HepG2 (cell line): ENCODE measurements around the gene THAP3. TPM values are rescaled to one million over a fixed set of nuclear protein-coding genes. Genes with fewer than 3 reads are reported as not detected.

Experiments used
- ATAC-seq: fragments of 200-7000 bp; cut with Tn5 transposase; 3 replicates; pipeline ENCODE4 v1.9.1; 2020; ENCODE audit warnings: mild to moderate bottlenecking, moderate library complexity
- BruUV-seq: library from RNA; stranded (reverse); fragments of 400-500 nt; replicated peaks from 2 replicates; lab custom pipeline; 2021; lab: Mats Ljungman, UMichigan
- CTCF ChIA-PET: fragments of 300-600 bp; formaldehyde crosslinking; extraction: SDS; loops from one replicate; lab custom pipeline; 2021; ENCODE audit warnings: low total read pairs, inconsistent platforms, low intra/inter-chr PET ratio; lab: Yijun Ruan, JAX
- POLR2A ChIA-PET: fragments of 350-600 bp; sonication (Branson Sonifier 250); formaldehyde crosslinking; loops from one replicate; lab custom pipeline; 2020; ENCODE audit warnings: antibody characterized with exemption, inconsistent platforms; lab: Yijun Ruan, JAX
- DNase-seq: peaks from one replicate; pipeline ENCODE4 v3.0.0-alpha.2; 2015; ENCODE audit warnings: low spot score
- FAIRE-seq: peaks from 3 replicates; lab custom pipeline; 2011; peaks lifted over from hg19 to GRCh38; lab: Jason Lieb, UNC
- H2AFZ ChIP-seq: one replicate; pipeline ENCODE4 v1.6.1; 2011; ENCODE audit warnings: low read length, inconsistent platforms
- H3K27ac ChIP-seq: fragments of 300-600 bp; 3 replicates; pipeline ENCODE4 v1.8.0; 2011; ENCODE audit warnings: mixed run types, mild to moderate bottlenecking, mixed read lengths, low read length, inconsistent platforms; ENCODE audit not compliant: insufficient read depth; ENCODE audit errors: extremely low read length
- H3K27me3 ChIP-seq, 2 experiments: fragments of 200-600 bp in 1 of 2; 2 replicates in 1 of 2; 3 replicates in 1 of 2; pipeline versions ENCODE4 v1.6.0 to v1.8.0; 2011; ENCODE audit warnings: low read length in 2 of 2, mild to moderate bottlenecking in 2 of 2, moderate library complexity in 2 of 2, inconsistent platforms in 1 of 2; ENCODE audit not compliant: insufficient read depth in 2 of 2, control insufficient read depth in 1 of 2
- H3K36me3 ChIP-seq, 2 experiments: fragments of 200-600 bp in 1 of 2; replicated peaks in 1 of 2; 2 replicates in 1 of 2; 3 replicates in 1 of 2; pipeline versions ENCODE4 v1.5.1 to v1.8.0; 2011; ENCODE audit warnings: low read length in 2 of 2, inconsistent platforms in 1 of 2; ENCODE audit not compliant: insufficient read depth in 2 of 2, control insufficient read depth in 1 of 2
- H3K4me1 ChIP-seq: 2 replicates; pipeline ENCODE4 v1.5.1; 2012; ENCODE audit warnings: low read length, inconsistent platforms; ENCODE audit not compliant: insufficient read depth
- H3K4me2 ChIP-seq: 2 replicates; pipeline ENCODE4 v1.6.0; 2011; ENCODE audit warnings: low read depth, low read length, inconsistent platforms
- H3K4me3 ChIP-seq, 3 experiments: fragments of 200-600 bp in 1 of 3; sonication (generic), shearing (Covaris generic) in 1 of 3; replicated peaks in 1 of 3; 2 replicates each; pipeline ENCODE4 v1.5.1; 2011 to 2016; ENCODE audit warnings: low read length in 3 of 3, inconsistent platforms in 2 of 3, low read depth in 2 of 3, mild to moderate bottlenecking in 2 of 3, control low read depth in 1 of 3, mixed read lengths in 1 of 3; ENCODE audit not compliant: insufficient read depth in 1 of 3
- H3K79me2 ChIP-seq: one replicate; pipeline ENCODE4 v1.6.1; 2011; ENCODE audit warnings: low read length, inconsistent platforms; ENCODE audit not compliant: insufficient read depth
- H3K9ac ChIP-seq: 2 replicates; pipeline ENCODE4 v1.6.0; 2011; ENCODE audit warnings: mild to moderate bottlenecking, low read depth, low read length, inconsistent platforms; ENCODE audit not compliant: insufficient read depth
- H3K9me3 ChIP-seq: 2 replicates; pipeline ENCODE4 v1.5.1; 2012; ENCODE audit warnings: mild to moderate bottlenecking, low read length
- H4K20me1 ChIP-seq: 2 replicates; pipeline ENCODE4 v1.6.0; 2011; ENCODE audit warnings: inconsistent platforms, mild to moderate bottlenecking, low read length, moderate library complexity; ENCODE audit not compliant: insufficient read depth
- AGO2 ChIP-seq: fragments of 200-400 bp; formaldehyde crosslinking; optimal IDR thresholded peaks from 2 replicates; pipeline ENCODE3; 2017; ENCODE audit warnings: mild to moderate bottlenecking, low read depth, low read length, moderate library complexity
- MAFF ChIP-seq: IDR thresholded peaks from 2 replicates; pipeline ENCODE4 v1.6.1; 2011; ENCODE audit warnings: low read depth, low read length, improper control_type of control experiment
- MAFK ChIP-seq, 2 experiments: IDR thresholded peaks in 1 of 2; conservative IDR thresholded peaks in 1 of 2; 2 replicates each; pipeline ENCODE4 v1.6.1; 2011; ENCODE audit warnings: improper control_type of control experiment in 2 of 2, low read length in 2 of 2
- NFE2 ChIP-seq: sonication (generic); formaldehyde crosslinking; IDR thresholded peaks from 2 replicates; pipeline ENCODE4 v1.4.0; 2020; ENCODE audit warnings: missing genetic modification reagents
- POLR2A ChIP-seq, 2 experiments: IDR thresholded peaks; 2 replicates each; pipeline ENCODE4 v1.6.1; 2011; ENCODE audit warnings: low read depth in 2 of 2, low read length in 2 of 2, mild to moderate bottlenecking in 1 of 2, moderate library complexity in 1 of 2; ENCODE audit not compliant: insufficient read depth in 1 of 2
- ZNF737 ChIP-seq: sonication (generic); formaldehyde crosslinking; IDR thresholded peaks from 2 replicates; pipeline ENCODE4 v1.5.0; 2020; ENCODE audit warnings: missing genetic modification reagents, mild to moderate bottlenecking, borderline replicate concordance
- WGBS: methylation state at CpG from one replicate; pipeline ENCODE4 v1.1.6; 2017; ENCODE audit warnings: low lambda C conversion rate; 5-methylcytosine and 5-hydroxymethylcytosine counted together
- in situ Hi-C: cut with HindIII; loops from 2 replicates; pipeline ENCODE4 v1.10.0; 2017; ENCODE audit warnings: low pct_unique_long_range_greater_than_20kb; ENCODE audit not compliant: extremely low pct_ligation_motif_present
- intact Hi-C: fragments of 100-400 bp; cut with micrococcal nuclease; formaldehyde crosslinking; loops from one replicate; pipeline ENCODE4 v1.10.0; 2022; ENCODE audit not compliant: unreplicated experiment
- polyA plus RNA-seq, 8 experiments: library from polyadenylated mRNA; depleted of rRNA in 3 of 8; stranded (reverse) in 7 of 8; unstranded in 1 of 8; fragments of >200 nt; fragmentation: Illumina TruSeq in 4 of 8; extraction: Trizol in 4 of 8; gene quantifications; 2 replicates each; pipeline versions ENCODE4 v1.2.1 to v1.2.3, GENCODE V29; 2011 to 2016; ENCODE audit warnings: low read depth in 4 of 8, missing spikeins in 1 of 8, mixed read lengths in 1 of 8; ENCODE audit not compliant: insufficient read depth in 1 of 8
- total RNA-seq, 5 experiments: library from RNA; depleted of rRNA; stranded (reverse); fragments of >200 nt; fragmentation: Illumina TruSeq; extraction: Trizol; gene quantifications; 2 replicates each; pipeline ENCODE4 v1.2.3, GENCODE V29; 2016; ENCODE audit warnings: low read depth in 1 of 5

THAP3 gene
- total and polyA plus RNA-seq, 2 of the 13 experiments (the other 11 are each of a cell fraction or from before 2014, with no cell fraction given) = 10.3 to 14.9 TPM

- in situ Hi-C loops = no loop called here
- Histone ChIP-seq H3K36me3 (peaks cover 7 to 18% of the 10 kb centered on the region in 2 experiments; a peak in 4 of 5 replicates), H3K9ac (no peak overlapping the region), H3K4me1 (peaks cover 31% of the 10 kb centered on the region), H3K27ac (no peak overlapping the region), H4K20me1 (peaks cover 4% of the 10 kb centered on the region; the same call in 1 of the 2 replicates), H3K4me2 (no peak overlapping the region), H3K27me3 (no peaks in the 10 kb centered on the region), H3K79me2 (peaks cover 15% of the 10 kb centered on the region), H2AFZ (no peak overlapping the region), H3K9me3 (no peaks in the 10 kb centered on the region), H3K4me3 (no peak overlapping the region)
- FAIRE-seq = no peak
- 89% methylated on average over 18 of the region's 21 CpGs for WGBS
- ChIA-PET POLR2A (interaction anchor here (5.2 kb wide), 1 partner anchor 18 kb away, joined by 113 read pairs; the partner anchor contains the start of gene KLHL21), CTCF (no interaction called here)
- no peak for ATAC-seq
- no peak for DNase-seq
- TF ChIP-seq NFE2 (CRISPR knock-in tag) = no peak
- TF ChIP-seq MAFK (conservative IDR thresholded peaks at IDR 0.05 in 1 of 2, IDR thresholded peaks at IDR 0.05 in 1 of 2; ENCODE audit: low read length in 2 of 2) = peak; percentile 96 to 97
- TF ChIP-seq MAFF = peak; percentile 95
- no peak for TF ChIP-seq ZNF737 (CRISPR knock-in tag)
- peak; percentile 35 for TF ChIP-seq AGO2
- 0 out of 4 replicates have a peak, but pooled peaks of 1 of the 2 experiments have one; percentile 8 for TF ChIP-seq POLR2A (IDR thresholded peaks at IDR 0.05; ENCODE audit: insufficient read depth in 1 of 2, low read depth in 2 of 2, low read length in 2 of 2)
- intact Hi-C loops = loop anchor here (5.0 kb wide), 1 partner anchor 43 kb away; no protein-coding TSS in a partner anchor
- BruUV-seq = no TSS peak
Observed at GRCh38 chr1:6584126-6585080, 40.3 kb upstream of the THAP3 start.
